Coronary artery (tissue), 2 donors: ENCODE data around the gene NTN5.

ENCODE experiments used
- DNase-seq: peaks from one replicate; pipeline ENCODE4 v3.0.0-alpha.2; 2017; ENCODE audit warnings: low spot score
- H3K27ac ChIP-seq, 2 donors: fragments of 200-600 bp; sonication (generic); one replicate each; pipeline ENCODE4 v1.5.1; 2016 to 2019
- H3K4me3 ChIP-seq: fragments of 200-600 bp; sonication (generic); 2 replicates; pipeline ENCODE4 v1.5.1; 2016; ENCODE audit warnings: mild to moderate bottlenecking, moderate library complexity
- CTCF ChIP-seq: fragments of 200-600 bp; sonication (generic); IDR thresholded peaks from one replicate; pipeline ENCODE4 v1.5.1; 2019; ENCODE audit warnings: antibody characterized with exemption

NTN5 gene

GRCh38 chr19:48636859-48637448 is 35.9 kb downstream of the NTN5 start, which contains the start of gene DBP:
Gene DBP, minus strand, starts transcription at chr19:48637379. Its CDS starts 385 bp downstream, at chr19:48636994.
- no peak for TF ChIP-seq CTCF
- peak within 1 kb of the TSS; percentile 80 for H3K4me3 ChIP-seq
- peak within 1 kb of the TSS; percentile 88 to 95 for H3K27ac ChIP-seq
- peak; percentile 88 for DNase-seq

- Histone ChIP-seq H3K27ac (peak overlapping the region; percentile 88 to 95), H3K4me3 (peak overlapping the region; percentile 80)
- no peak for DNase-seq
- no peak for TF ChIP-seq CTCF
Measured at GRCh38 chr19:48635966-48636858, 36.6 kb downstream of the NTN5 start.

- Histone ChIP-seq H3K27ac (peak overlapping the region; percentile 88 to 95), H3K4me3 (peak overlapping the region; percentile 80)
- DNase-seq: peak; percentile 81
- TF ChIP-seq CTCF: no peak
Measured at GRCh38 chr19:48635263-48635965, 37.4 kb downstream of the NTN5 start.

- peak; percentile 97 for DNase-seq
- Histone ChIP-seq H3K27ac (peak overlapping the region; percentile 88 to 95), H3K4me3 (peak overlapping the region; percentile 80)
- no peak for TF ChIP-seq CTCF
Measured at GRCh38 chr19:48634424-48635262, 38.2 kb downstream of the NTN5 start.

- Histone ChIP-seq H3K4me3 (peak overlapping the region; percentile 80), H3K27ac (peak overlapping the region; percentile 88 to 95)
- TF ChIP-seq CTCF: no peak
- no peak for DNase-seq
Measured at GRCh38 chr19:48634036-48634342, 38.8 kb downstream of the NTN5 start.

- Histone ChIP-seq H3K27ac (peak overlapping the region; percentile 88 to 95), H3K4me3 (peak overlapping the region; percentile 80)
- DNase-seq: no peak
- no peak for TF ChIP-seq CTCF
Measured at GRCh38 chr19:48633148-48634035, 39.4 kb downstream of the NTN5 start.
